Measurements from ENCODE around the gene SDK2.
"Not testable (repeated sequence)": the region's sequence is repeated elsewhere in the genome, so short reads cannot be mapped to it uniquely, and the experiment has no call there.

The SDK2 gene

DNA sequence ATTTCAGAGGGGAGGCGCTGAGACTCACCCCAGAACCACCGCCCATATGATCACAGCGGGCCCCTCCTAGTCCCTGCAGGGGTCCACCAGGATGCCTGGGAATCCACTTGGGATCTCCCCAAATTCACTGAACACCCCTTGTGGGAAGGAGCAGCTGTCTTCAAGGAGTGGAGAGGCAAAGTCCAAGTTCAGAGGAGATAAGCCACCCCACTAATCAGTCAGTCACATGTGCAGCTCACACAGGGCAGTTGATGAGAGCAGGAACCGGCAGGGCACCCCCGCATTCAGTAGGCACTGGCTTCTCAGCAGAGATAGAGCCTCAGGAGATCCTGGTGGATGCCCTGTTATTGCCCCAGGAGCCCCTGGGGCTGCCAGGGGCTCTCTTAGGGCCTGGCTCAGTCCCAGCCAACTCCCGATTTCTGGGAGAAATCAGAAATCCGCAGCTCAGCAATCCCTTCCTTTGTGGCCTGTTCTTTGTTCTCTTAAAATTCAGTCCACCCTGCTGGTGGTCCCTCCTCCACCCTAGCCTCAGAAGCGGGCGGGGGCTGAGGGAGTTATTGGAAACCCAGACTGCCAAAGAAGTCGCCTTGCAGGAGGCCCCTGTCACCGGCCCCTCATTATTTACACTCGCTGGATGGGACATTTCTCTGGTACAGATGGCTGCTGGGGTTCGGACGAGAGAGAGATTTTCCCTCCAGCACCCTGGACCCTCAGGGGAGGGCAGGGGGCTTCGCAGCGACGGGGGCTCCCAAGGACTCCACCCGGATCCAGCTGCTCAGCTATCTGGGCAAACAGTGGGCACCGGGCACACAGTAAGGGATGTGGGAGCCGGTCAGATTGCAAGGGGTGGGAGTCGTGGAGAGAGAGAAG lies 334.3 kb downstream of the SDK2 start:
- H3K9me3 ChIP-seq, result no peaks in the 10 kb centered on the region
- H3K27me3 ChIP-seq (ENCODE audit: low read depth), result no peaks in the 10 kb centered on the region
- peaks cover 4% of the 10 kb centered on the region; the same call in 1 of the 2 replicates for H3K36me3 ChIP-seq (replicated peaks)
- peaks cover 32% of the 10 kb centered on the region for H3K4me1 ChIP-seq
- peak overlapping the region; percentile 94 for H3K4me3 ChIP-seq
- peak; percentile 58 to 76 for DNase-seq (ENCODE audit: low spot score in 2 of 2)
- in situ Hi-C loops (cut with MboI; ENCODE audit: low sequenced_read_pairs), result loop anchor here (5.0 kb wide), 1 partner anchor 53 kb away; no protein-coding TSS in a partner anchor

GRCh38 chr17:73308959-73309358 lies 335.3 kb downstream of the SDK2 start:
- DNase-seq (ENCODE audit: low spot score in 2 of 2); H3K27me3 ChIP-seq (ENCODE audit: low read depth); H3K36me3 ChIP-seq (replicated peaks); H3K4me3 ChIP-seq; H3K9me3 ChIP-seq; in situ Hi-C loops (cut with MboI; ENCODE audit: low sequenced_read_pairs): not testable (repeated sequence)
- H3K4me1 ChIP-seq, result peaks cover 31% of the 10 kb centered on the region

DNA sequence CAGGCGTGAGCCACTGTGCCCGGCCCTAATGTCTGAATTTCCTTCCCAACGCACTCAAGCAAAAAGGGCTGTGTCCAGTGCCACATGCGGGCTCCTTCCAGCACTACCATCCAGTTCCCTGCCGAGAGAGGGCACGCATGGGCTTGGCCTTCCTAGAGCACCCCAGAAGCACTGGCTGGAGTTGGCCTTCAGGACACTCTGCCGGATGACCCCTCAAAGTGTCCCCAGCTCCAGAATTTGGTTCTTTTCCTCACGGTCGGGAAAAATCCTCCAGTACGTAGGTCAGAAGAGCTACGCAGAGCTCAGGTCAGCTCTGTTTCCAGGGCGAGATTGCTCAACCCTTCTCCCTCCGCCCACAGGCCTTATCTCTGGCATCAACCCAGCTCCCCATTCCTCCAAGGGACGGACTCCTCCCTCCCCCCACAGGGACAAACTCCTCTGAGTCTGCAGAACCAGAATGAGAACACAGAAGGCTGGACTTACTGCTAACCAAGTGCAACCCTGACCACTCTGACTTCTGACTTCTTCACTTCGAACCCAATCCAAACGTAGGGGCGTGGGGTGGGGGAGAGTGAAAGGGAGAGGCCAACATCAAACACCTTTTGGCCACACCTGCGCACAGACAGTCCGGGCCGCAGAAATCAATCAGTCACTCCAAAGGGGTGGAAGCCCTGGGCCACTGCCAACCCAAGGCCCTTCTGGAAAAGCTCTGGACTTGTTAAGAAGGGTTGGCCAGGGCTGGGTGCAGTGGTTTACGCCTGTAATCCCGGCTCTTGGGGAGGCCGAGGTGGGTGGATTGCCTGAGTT lies 336.0 kb downstream of the SDK2 start:
- in situ Hi-C loops (cut with MboI; ENCODE audit: low sequenced_read_pairs), result no loop called here

DNA sequence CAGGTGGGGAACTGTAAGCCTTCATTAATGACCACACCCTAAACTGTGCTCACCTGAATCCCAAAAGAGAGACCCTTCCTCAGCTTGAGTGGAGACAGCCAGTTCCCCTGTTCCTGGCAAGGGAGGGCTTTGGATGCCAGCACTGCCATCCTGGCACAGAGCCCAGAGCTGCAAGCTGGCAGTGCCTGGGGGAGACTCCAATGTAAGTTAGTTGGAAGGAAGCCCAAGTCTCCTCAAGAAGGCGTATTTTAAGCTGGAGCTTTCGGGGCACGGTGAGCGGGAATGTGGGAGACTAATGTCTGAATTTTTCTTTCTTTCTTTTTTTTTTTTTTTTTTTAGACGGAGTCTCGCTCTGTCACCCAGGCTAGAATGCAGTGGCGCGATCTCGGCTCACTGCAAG lies 337.1 kb downstream of the SDK2 start:
- no peak for DNase-seq (ENCODE audit: low spot score in 2 of 2)
- no peaks in the 10 kb centered on the region for H3K27me3 ChIP-seq (ENCODE audit: low read depth)
- in situ Hi-C loops (cut with MboI; ENCODE audit: low sequenced_read_pairs), result no loop called here
- no peak overlapping the region for H3K4me3 ChIP-seq
- peaks cover 16% of the 10 kb centered on the region for H3K4me1 ChIP-seq
- H3K36me3 ChIP-seq (replicated peaks), result peaks cover 4% of the 10 kb centered on the region; the same call in 1 of the 2 replicates
- no peaks in the 10 kb centered on the region for H3K9me3 ChIP-seq

More for the DNA sequence above, 336.0 kb downstream of the SDK2 start:
- Histone ChIP-seq H3K36me3 (replicated peaks) (peaks cover 4% of the 10 kb centered on the region; the same call in 1 of the 2 replicates), H3K4me3 (no peak overlapping the region), H3K9me3 (no peaks in the 10 kb centered on the region), H3K27me3 (ENCODE audit: low read depth) (no peaks in the 10 kb centered on the region), H3K4me1 (peaks cover 27% of the 10 kb centered on the region)
- DNase-seq (ENCODE audit: low spot score in 2 of 2), result peak in 1 of 2 experiments; percentile 39

GRCh38 chr17:73305845-73306836 lies 338.1 kb downstream of the SDK2 start:
- no peaks in the 10 kb centered on the region for H3K36me3 ChIP-seq (replicated peaks)
- H3K4me3 ChIP-seq, result no peak overlapping the region
- no peaks in the 10 kb centered on the region for H3K27me3 ChIP-seq (ENCODE audit: low read depth)
- DNase-seq (ENCODE audit: low spot score in 2 of 2), result no peak
- in situ Hi-C loops (cut with MboI; ENCODE audit: low sequenced_read_pairs), result no loop called here
- peaks cover 15% of the 10 kb centered on the region for H3K4me1 ChIP-seq
- H3K9me3 ChIP-seq, result no peaks in the 10 kb centered on the region

GRCh38 chr17:73304971-73305812 lies 339.1 kb downstream of the SDK2 start:
- Histone ChIP-seq H3K36me3 (replicated peaks) (no peaks in the 10 kb centered on the region), H3K27me3 (ENCODE audit: low read depth) (no peaks in the 10 kb centered on the region), H3K4me1 (peaks cover 15% of the 10 kb centered on the region), H3K4me3 (0 out of 2 replicates have a peak overlapping the region, but pooled peaks have one; percentile 2), H3K9me3 (no peaks in the 10 kb centered on the region)
- in situ Hi-C loops (cut with MboI; ENCODE audit: low sequenced_read_pairs), result no loop called here
- peak in 1 of 2 experiments; percentile 47 for DNase-seq (ENCODE audit: low spot score in 2 of 2)

- Histone ChIP-seq H3K4me3 (no peak overlapping the region), H3K4me1 (peaks cover 11% of the 10 kb centered on the region)
- in situ Hi-C loops (cut with MboI; ENCODE audit: low sequenced_read_pairs), result no loop called here
Observed at GRCh38 chr17:73304438-73304837, 339.8 kb downstream of the SDK2 start.

DNA sequence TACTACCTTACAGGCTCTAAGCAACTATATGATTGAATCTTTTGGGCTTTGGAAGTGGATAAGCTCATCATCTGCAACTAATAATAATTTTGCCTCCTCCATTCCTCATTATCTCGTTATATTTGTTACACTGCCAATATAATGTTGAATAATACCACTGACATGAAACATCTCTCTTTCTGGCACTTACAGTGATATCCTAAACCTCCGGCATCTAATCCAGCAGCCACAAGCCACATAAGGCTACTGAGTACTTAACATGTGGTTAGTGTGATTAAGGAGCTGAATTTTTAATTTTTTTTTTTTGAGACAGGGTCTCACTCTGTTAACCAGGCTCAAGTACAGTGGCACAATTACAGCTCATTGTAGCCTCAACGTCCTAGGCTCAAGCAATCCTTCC lies 342.1 kb downstream of the SDK2 start:
- Histone ChIP-seq H3K4me1 (peaks cover 6% of the 10 kb centered on the region), H3K27me3 (ENCODE audit: low read depth) (no peaks in the 10 kb centered on the region), H3K9me3 (no peaks in the 10 kb centered on the region), H3K36me3 (replicated peaks) (no peaks in the 10 kb centered on the region), H3K4me3 (no peak overlapping the region)
- in situ Hi-C loops (cut with MboI; ENCODE audit: low sequenced_read_pairs), result no loop called here
- no peak for DNase-seq (ENCODE audit: low spot score in 2 of 2)

More at GRCh38 chr17:73304438-73304837, 339.8 kb downstream of the SDK2 start:
- Histone ChIP-seq H3K27me3 (ENCODE audit: low read depth) (no peaks in the 10 kb centered on the region), H3K36me3 (replicated peaks) (no peaks in the 10 kb centered on the region), H3K9me3 (no peaks in the 10 kb centered on the region)
- no peak for DNase-seq (ENCODE audit: low spot score in 2 of 2)

GRCh38 chr17:73301369-73301768 lies 342.9 kb downstream of the SDK2 start:
- H3K4me3 ChIP-seq, result no peak overlapping the region
- no peaks in the 10 kb centered on the region for H3K36me3 ChIP-seq (replicated peaks)
- H3K9me3 ChIP-seq, result no peaks in the 10 kb centered on the region
- in situ Hi-C loops (cut with MboI; ENCODE audit: low sequenced_read_pairs), result no loop called here
- H3K4me1 ChIP-seq, result peaks cover 6% of the 10 kb centered on the region
- no peak for DNase-seq (ENCODE audit: low spot score in 2 of 2)
- no peaks in the 10 kb centered on the region for H3K27me3 ChIP-seq (ENCODE audit: low read depth)

GRCh38 chr17:73300392-73300791 lies 343.9 kb downstream of the SDK2 start:
- DNase-seq (ENCODE audit: low spot score in 2 of 2), result no peak
- Histone ChIP-seq H3K36me3 (replicated peaks) (no peaks in the 10 kb centered on the region), H3K4me1 (peaks cover 4% of the 10 kb centered on the region; the same call in 1 of the 2 replicates), H3K4me3 (no peak overlapping the region), H3K9me3 (no peaks in the 10 kb centered on the region), H3K27me3 (ENCODE audit: low read depth) (no peaks in the 10 kb centered on the region)
- in situ Hi-C loops (cut with MboI; ENCODE audit: low sequenced_read_pairs), result no loop called here

GRCh38 chr17:73297934-73298861 lies 346.0 kb downstream of the SDK2 start:
- no peak for DNase-seq (ENCODE audit: low spot score in 2 of 2)
- in situ Hi-C loops (cut with MboI; ENCODE audit: low sequenced_read_pairs), result no loop called here
- H3K9me3 ChIP-seq, result no peaks in the 10 kb centered on the region
- H3K27me3 ChIP-seq (ENCODE audit: low read depth), result no peaks in the 10 kb centered on the region
- H3K4me1 ChIP-seq, result no peaks in the 10 kb centered on the region
- H3K4me3 ChIP-seq, result no peak overlapping the region
- no peaks in the 10 kb centered on the region for H3K36me3 ChIP-seq (replicated peaks)

Measured in HAP-1 (cell line).